Ramos (cell line): ENCODE results near the gene LAMA1.

Source experiments
- in situ Hi-C: fragments of 300-500 bp; cut with MboI; formaldehyde crosslinking; loops from one replicate; pipeline ENCODE4 v1.14.3; 2022; ENCODE audit warnings: low sequenced_read_pairs; ENCODE audit not compliant: unreplicated experiment

LAMA1 gene

GRCh38 chr18:7117390-7118355 lies at the start of gene LAMA1:
Gene LAMA1 (minus strand): TSS chr18:7117797. CDS start chr18:7117720, 77 bp downstream.
- in situ Hi-C loops = no loop called here

- in situ Hi-C loops = no loop called here
Observed at GRCh38 chr18:7165846-7166393, 48.3 kb upstream of the LAMA1 start.

GRCh38 chr18:7164323-7165004 lies 46.9 kb upstream of the LAMA1 start:
- in situ Hi-C loops = no loop called here

- in situ Hi-C loops = no loop called here
Observed at GRCh38 chr18:7158216-7158615, 40.6 kb upstream of the LAMA1 start.

GRCh38 chr18:7157760-7158159 lies 40.2 kb upstream of the LAMA1 start:
- in situ Hi-C loops = no loop called here

GRCh38 chr18:7155887-7156286 lies 38.3 kb upstream of the LAMA1 start:
- in situ Hi-C loops = no loop called here

- in situ Hi-C loops = no loop called here
Observed at GRCh38 chr18:7155092-7155491, 37.5 kb upstream of the LAMA1 start.

- in situ Hi-C loops = no loop called here
Observed at GRCh38 chr18:7152440-7152839, 34.8 kb upstream of the LAMA1 start.

GRCh38 chr18:7147399-7147798 lies 29.8 kb upstream of the LAMA1 start:
- in situ Hi-C loops = loop anchor here (25.0 kb wide), 1 partner anchor 110 kb away; no protein-coding TSS in a partner anchor

- in situ Hi-C loops = loop anchor here (25.0 kb wide), 1 partner anchor 109 kb away; no protein-coding TSS in a partner anchor
Observed at GRCh38 chr18:7146067-7146466, 28.5 kb upstream of the LAMA1 start.

GRCh38 chr18:7144921-7145320 lies 27.3 kb upstream of the LAMA1 start:
- in situ Hi-C loops = loop anchor here (25.0 kb wide), 1 partner anchor 108 kb away; no protein-coding TSS in a partner anchor

GRCh38 chr18:7141287-7141686 lies 23.7 kb upstream of the LAMA1 start:
- in situ Hi-C loops = loop anchor here (25.0 kb wide), 1 partner anchor 104 kb away; no protein-coding TSS in a partner anchor

GRCh38 chr18:7139409-7139808 lies 21.8 kb upstream of the LAMA1 start:
- in situ Hi-C loops = loop anchor here (25.0 kb wide), 1 partner anchor 102 kb away; no protein-coding TSS in a partner anchor

GRCh38 chr18:7133181-7133580 lies 15.6 kb upstream of the LAMA1 start:
- in situ Hi-C loops = loop anchor here (25.0 kb wide), 1 partner anchor 96 kb away; no protein-coding TSS in a partner anchor

GRCh38 chr18:7132356-7133150 lies 15.0 kb upstream of the LAMA1 start:
- in situ Hi-C loops = loop anchor here (25.0 kb wide), 1 partner anchor 95 kb away; no protein-coding TSS in a partner anchor

GRCh38 chr18:7122376-7122775 lies 4.8 kb upstream of the LAMA1 start:
- in situ Hi-C loops = no loop called here

GRCh38 chr18:7116792-7117389 lies 706 bp downstream of the LAMA1 start:
- in situ Hi-C loops = no loop called here

- in situ Hi-C loops = no loop called here
Observed at GRCh38 chr18:7116001-7116730, 1.4 kb downstream of the LAMA1 start.

GRCh38 chr18:7112936-7113335 lies 4.7 kb downstream of the LAMA1 start:
- in situ Hi-C loops = no loop called here
